ENCODE measurements around the gene SP1.

The SP1 gene

DNA sequence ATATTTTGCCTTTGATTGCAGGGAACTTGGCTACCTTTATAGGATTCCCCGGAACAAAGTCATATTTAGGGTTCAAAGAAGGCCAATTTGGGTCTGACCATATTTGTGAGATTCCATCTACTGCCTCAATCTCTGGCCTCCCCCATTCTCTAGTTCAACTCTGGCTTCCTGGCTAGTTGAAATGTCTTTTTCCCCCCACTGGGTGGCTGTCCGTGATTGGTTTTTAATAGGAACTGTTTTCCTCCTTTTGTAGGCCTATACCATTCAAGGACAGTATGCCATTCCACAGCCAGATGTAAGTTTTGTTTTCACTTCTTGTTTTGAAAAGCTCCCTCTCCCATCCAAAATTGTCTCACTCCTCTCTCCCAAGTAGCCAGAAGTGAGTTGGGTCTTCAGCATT is 85.7 kb downstream of the SP1 start:
- peaks cover 84% of the 10 kb centered on the region for H3K36me3 ChIP-seq (ENCODE audit: low read length)
- no peak overlapping the region for H2AFZ ChIP-seq (ENCODE audit: low read depth, low read length, severe bottlenecking)
- H3K79me2 ChIP-seq (ENCODE audit: insufficient read depth, low read length) = peaks cover 41% of the 10 kb centered on the region
- TF ChIP-seq, protein P1, sequence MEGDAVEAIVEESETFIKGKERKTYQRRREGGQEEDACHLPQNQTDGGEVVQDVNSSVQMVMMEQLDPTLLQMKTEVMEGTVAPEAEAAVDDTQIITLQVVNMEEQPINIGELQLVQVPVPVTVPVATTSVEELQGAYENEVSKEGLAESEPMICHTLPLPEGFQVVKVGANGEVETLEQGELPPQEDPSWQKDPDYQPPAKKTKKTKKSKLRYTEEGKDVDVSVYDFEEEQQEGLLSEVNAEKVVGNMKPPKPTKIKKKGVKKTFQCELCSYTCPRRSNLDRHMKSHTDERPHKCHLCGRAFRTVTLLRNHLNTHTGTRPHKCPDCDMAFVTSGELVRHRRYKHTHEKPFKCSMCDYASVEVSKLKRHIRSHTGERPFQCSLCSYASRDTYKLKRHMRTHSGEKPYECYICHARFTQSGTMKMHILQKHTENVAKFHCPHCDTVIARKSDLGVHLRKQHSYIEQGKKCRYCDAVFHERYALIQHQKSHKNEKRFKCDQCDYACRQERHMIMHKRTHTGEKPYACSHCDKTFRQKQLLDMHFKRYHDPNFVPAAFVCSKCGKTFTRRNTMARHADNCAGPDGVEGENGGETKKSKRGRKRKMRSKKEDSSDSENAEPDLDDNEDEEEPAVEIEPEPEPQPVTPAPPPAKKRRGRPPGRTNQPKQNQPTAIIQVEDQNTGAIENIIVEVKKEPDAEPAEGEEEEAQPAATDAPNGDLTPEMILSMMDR (IDR thresholded peaks at IDR 0.05; ENCODE audit: insufficient read depth, low read length, poor library complexity, severe bottlenecking) = no peak
- no peak for TF ChIP-seq EZH2phosphoT487 (conservative IDR thresholded peaks at IDR 0.05; ENCODE audit: low read length)
- H4K20me1 ChIP-seq (ENCODE audit: low read depth, low read length) = peaks cover 27% of the 10 kb centered on the region; the same call in 1 of the 2 replicates
- H3K9me2 ChIP-seq (replicated peaks; ENCODE audit: insufficient read depth, low read length) = no peaks in the 10 kb centered on the region
- peaks cover 28% of the 10 kb centered on the region for H3F3A ChIP-seq (ENCODE audit: insufficient read depth)
- no peaks in the 10 kb centered on the region for H3K27me3 ChIP-seq (ENCODE audit: low read length)
- no peak overlapping the region for H3K27ac ChIP-seq (ENCODE audit: low read depth, low read length)
- H3K4me3 ChIP-seq (ENCODE audit: insufficient read depth, low read length, poor library complexity, severe bottlenecking) = no peak overlapping the region
- no peak overlapping the region for H3K4me2 ChIP-seq (ENCODE audit: low read depth, low read length, poor library complexity, severe bottlenecking)
- no peak overlapping the region for H3K9ac ChIP-seq (ENCODE audit: low read length)
- H3K9me3 ChIP-seq (ENCODE audit: insufficient read depth, low read length) = no peaks in the 10 kb centered on the region

All from SU-DHL-6 (cell line).